ENCODE measurements around the gene NOLC1. TPM values are rescaled to one million over a fixed set of nuclear protein-coding genes. Genes with fewer than 3 reads are reported as not detected.

Gene NOLC1
- total RNA-seq, 3 donors from 2014 or later = 40.5 to 82.8 (median 65.5) TPM

GRCh38 chr10:102195296-102195870, 43.2 kb downstream of the NOLC1 start:
- Histone ChIP-seq H3K27me3 (no peaks in the 10 kb centered on the region), H3K4me3 (no peak overlapping the region), H3K9me3 (peaks cover 0 to 4% of the 10 kb centered on the region in 2 donors), H3K4me1 (no peaks in the 10 kb centered on the region), H3K27ac (no peak overlapping the region), H3K36me3 (no peaks in the 10 kb centered on the region)
- intact Hi-C loops (cut with DNase I; ENCODE audit: low total_unique reads) = no loop called here
- no peak for DNase-seq (ENCODE audit: low spot score in 2 of 2)
- TF ChIP-seq POLR2A (IDR thresholded peaks at IDR 0.05) (no peak), CTCF (IDR thresholded peaks at IDR 0.05) (no peak), POLR2AphosphoS5 (IDR thresholded peaks at IDR 0.05) (no peak)

DNA sequence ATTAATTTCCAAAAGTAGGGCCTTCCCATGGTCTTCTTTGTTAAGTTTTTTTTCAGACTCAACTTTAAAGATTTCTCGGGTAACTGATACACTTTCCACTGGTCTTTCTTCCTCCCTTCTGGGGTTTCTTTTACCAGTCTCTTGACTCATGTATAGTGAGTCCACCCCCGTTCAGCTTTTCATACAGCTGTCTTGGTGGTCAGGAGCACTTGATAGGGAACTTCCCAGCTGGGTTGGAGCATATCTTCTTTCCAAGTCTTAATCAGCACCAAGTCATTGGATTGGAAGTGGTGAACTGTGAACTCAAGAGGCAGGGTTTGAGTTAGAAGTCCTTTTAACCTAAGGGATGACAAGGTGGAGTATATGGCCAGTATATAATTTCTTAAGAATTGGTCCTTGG, 44.7 kb downstream of the NOLC1 start:
- H3K36me3 ChIP-seq = no peaks in the 10 kb centered on the region
- TF ChIP-seq CTCF (IDR thresholded peaks at IDR 0.05) (no peak), POLR2AphosphoS5 (IDR thresholded peaks at IDR 0.05) (no peak), POLR2A (IDR thresholded peaks at IDR 0.05) (no peak)
- no peak for DNase-seq (ENCODE audit: low spot score in 2 of 2)
- no peak overlapping the region for H3K4me3 ChIP-seq
- no peaks in the 10 kb centered on the region for H3K4me1 ChIP-seq
- intact Hi-C loops (cut with DNase I; ENCODE audit: low total_unique reads) = no loop called here
- H3K27ac ChIP-seq = no peak overlapping the region
- H3K9me3 ChIP-seq = no peaks in the 10 kb centered on the region
- no peaks in the 10 kb centered on the region for H3K27me3 ChIP-seq

DNA sequence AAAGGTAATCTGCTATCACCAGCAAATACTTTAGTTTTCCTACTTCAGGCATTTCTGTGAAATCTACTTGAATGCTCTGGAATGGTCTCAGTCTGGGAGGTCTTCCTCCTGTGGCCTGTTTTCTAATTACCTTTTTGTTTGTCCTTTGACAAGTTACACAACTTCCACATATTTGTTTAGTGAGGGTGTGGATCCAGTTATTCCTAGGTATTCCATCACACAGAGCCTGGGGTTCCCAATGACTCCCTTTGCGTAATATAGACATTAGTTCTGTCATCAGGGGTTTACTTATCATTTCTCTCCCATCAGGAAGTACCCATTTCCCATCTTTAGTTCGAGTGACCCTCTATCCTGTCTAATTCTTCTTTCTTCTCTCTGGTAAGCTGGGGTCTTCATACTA, 45.8 kb downstream of the NOLC1 start:
- Histone ChIP-seq H3K4me3 (no peak overlapping the region), H3K4me1 (no peaks in the 10 kb centered on the region), H3K27ac (no peak overlapping the region), H3K27me3 (no peaks in the 10 kb centered on the region), H3K36me3 (no peaks in the 10 kb centered on the region), H3K9me3 (no peaks in the 10 kb centered on the region)
- intact Hi-C loops (cut with DNase I; ENCODE audit: low total_unique reads) = no loop called here
- no peak for DNase-seq (ENCODE audit: low spot score in 2 of 2)
- TF ChIP-seq POLR2A (IDR thresholded peaks at IDR 0.05) (no peak), POLR2AphosphoS5 (IDR thresholded peaks at IDR 0.05) (no peak), CTCF (IDR thresholded peaks at IDR 0.05) (no peak)

DNA sequence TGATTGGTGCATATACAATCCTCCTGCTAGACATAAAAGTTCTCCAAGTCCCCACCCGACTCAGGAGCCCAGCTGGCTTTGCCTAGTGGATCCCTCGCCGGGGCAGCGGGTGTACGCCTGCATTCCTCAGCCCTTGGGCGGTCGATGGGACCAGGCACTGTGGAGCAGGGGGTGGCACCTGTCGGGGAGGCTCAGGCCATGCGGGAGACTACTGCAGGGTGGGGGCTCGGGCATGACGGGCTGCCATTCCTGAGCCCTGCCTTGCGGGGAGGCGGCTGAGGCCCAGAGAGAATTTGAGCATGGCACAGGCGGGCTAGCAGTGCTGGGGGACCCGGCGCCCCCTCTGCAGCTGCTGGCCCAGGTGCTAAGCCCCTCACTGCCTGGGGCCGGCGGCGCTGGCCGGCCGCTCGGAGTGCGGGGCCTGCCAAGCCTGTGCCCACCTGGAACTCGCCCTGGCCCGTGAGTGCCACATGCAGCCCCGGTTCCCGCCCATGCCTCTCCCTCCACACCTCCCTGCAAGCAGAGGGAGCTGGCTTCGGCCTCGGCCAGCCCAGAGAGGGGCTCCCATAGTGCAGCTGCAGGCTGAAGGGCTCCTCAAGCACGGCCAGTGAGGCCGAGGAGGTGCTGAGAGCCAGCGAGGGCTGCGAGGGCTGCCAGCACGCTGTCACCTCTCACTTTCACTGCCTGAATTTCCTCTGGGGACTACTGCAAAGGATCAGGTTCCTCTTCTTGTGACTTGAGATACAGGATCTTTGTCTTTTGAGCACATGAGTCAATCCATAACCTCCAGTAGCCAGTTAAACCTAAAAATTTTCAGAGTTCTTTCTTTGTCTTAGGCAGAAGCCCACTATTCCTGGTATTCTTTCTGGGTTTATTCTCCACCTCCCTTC, 48.8 kb downstream of the NOLC1 start:
- DNase-seq (ENCODE audit: low spot score in 2 of 2) = no peak
- Histone ChIP-seq H3K4me3 (no peak overlapping the region), H3K27me3 (no peaks in the 10 kb centered on the region), H3K4me1 (no peaks in the 10 kb centered on the region), H3K36me3 (no peaks in the 10 kb centered on the region), H3K9me3 (peaks cover 0 to 10% of the 10 kb centered on the region in 2 donors), H3K27ac (no peak overlapping the region)
- no peak for TF ChIP-seq POLR2AphosphoS5 (IDR thresholded peaks at IDR 0.05)
- no peak for TF ChIP-seq CTCF (IDR thresholded peaks at IDR 0.05)
- TF ChIP-seq POLR2A (IDR thresholded peaks at IDR 0.05) = no peak
- intact Hi-C loops (cut with DNase I; ENCODE audit: low total_unique reads) = no loop called here

DNA sequence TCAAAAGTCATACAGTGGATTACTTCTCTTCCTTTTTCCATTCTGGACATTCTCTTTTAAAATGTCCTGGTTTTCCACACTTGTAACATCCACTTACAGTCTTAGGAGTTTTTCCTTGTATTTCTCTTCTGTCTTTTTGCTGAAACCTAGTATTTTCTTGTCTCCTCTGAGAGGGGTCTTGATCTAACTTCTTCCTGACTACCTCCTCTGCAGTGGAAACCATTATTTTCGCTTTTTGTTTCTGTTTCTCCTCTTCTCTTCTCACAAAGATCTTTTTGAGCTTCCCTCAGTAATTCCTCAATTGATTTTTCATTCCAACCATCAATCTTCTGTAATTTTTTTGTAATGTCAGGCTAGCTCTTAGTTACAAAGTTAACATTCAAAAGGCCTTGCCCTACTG, 50.2 kb downstream of the NOLC1 start:
- TF ChIP-seq POLR2A (IDR thresholded peaks at IDR 0.05) = no peak
- TF ChIP-seq CTCF (IDR thresholded peaks at IDR 0.05) = no peak
- no peak for TF ChIP-seq POLR2AphosphoS5 (IDR thresholded peaks at IDR 0.05)
- Histone ChIP-seq H3K27ac (no peak overlapping the region), H3K27me3 (no peaks in the 10 kb centered on the region), H3K4me3 (no peak overlapping the region), H3K4me1 (no peaks in the 10 kb centered on the region), H3K36me3 (no peaks in the 10 kb centered on the region), H3K9me3 (peaks cover 0 to 10% of the 10 kb centered on the region in 2 donors)
- DNase-seq (ENCODE audit: low spot score in 2 of 2) = no peak
- intact Hi-C loops (cut with DNase I; ENCODE audit: low total_unique reads) = no loop called here

Measured in breast epithelium (tissue), 4 donors.